ENCODE measurements around the gene PCDHGA8.
A peak's percentile ranks its signal among the peaks of the same experiment; 100 is the strongest.
"Not testable (repeated sequence)": the region's sequence is repeated elsewhere in the genome, so short reads cannot be mapped to it uniquely, and the experiment has no call there.

PCDHGA8 gene

GRCh38 chr5:141413540-141414069, 21.2 kb downstream of the PCDHGA8 start:
- H3K27ac ChIP-seq, result no peak overlapping the region
- peak overlapping the region; percentile 56 for H3K4me3 ChIP-seq
- no peak for TF ChIP-seq CTCF (IDR thresholded peaks at IDR 0.05)
- DNase-seq (ENCODE audit: low spot score), result no peak

GRCh38 chr5:141414548-141415274, 22.3 kb downstream of the PCDHGA8 start:
- not testable (repeated sequence) for DNase-seq (ENCODE audit: low spot score); H3K27ac ChIP-seq
- H3K4me3 ChIP-seq, result peak overlapping the region; percentile 30

GRCh38 chr5:141415275-141415618, 22.8 kb downstream of the PCDHGA8 start:
- H3K27ac ChIP-seq; DNase-seq (ENCODE audit: low spot score): not testable (repeated sequence)
- H3K4me3 ChIP-seq, result peak overlapping the region; percentile 30

GRCh38 chr5:141417494-141418172, 25.2 kb downstream of the PCDHGA8 start, which contains the start of gene PCDHGB7:
Gene PCDHGB7, plus strand, starts transcription at chr5:141417677. Its CDS starts 183 bp downstream, at chr5:141417860.
- peak within 1 kb of the TSS; percentile 70 for H3K4me3 ChIP-seq

GRCh38 chr5:141419074-141419880, 26.8 kb downstream of the PCDHGA8 start:
- DNase-seq (ENCODE audit: low spot score), result no peak
- H3K4me3 ChIP-seq, result peak overlapping the region; percentile 70
- TF ChIP-seq CTCF (IDR thresholded peaks at IDR 0.05), result no peak
- no peak overlapping the region for H3K27ac ChIP-seq

More at GRCh38 chr5:141417494-141418172, 25.2 kb downstream of the PCDHGA8 start, which contains the start of gene PCDHGB7:
- DNase-seq (ENCODE audit: low spot score), result not testable (repeated sequence)
- peak within 1 kb of the TSS in 1 of 2 donors; percentile 47 for H3K27ac ChIP-seq
- peak; percentile 21 for TF ChIP-seq CTCF (IDR thresholded peaks at IDR 0.05)

- no peak for DNase-seq (ENCODE audit: low spot score)
- TF ChIP-seq CTCF (IDR thresholded peaks at IDR 0.05), result no peak
- Histone ChIP-seq H3K27ac (no peak within 1 kb of the TSS), H3K4me3 (peak within 1 kb of the TSS; percentile 70)
Measured at GRCh38 chr5:141420855-141421488, 28.5 kb downstream of the PCDHGA8 start, which contains the start of gene PCDHGA11. Gene PCDHGA11, plus strand, starts transcription at chr5:141421051. Its CDS starts 177 bp downstream, at chr5:141421228.

GRCh38 chr5:141421489-141421855, 29.0 kb downstream of the PCDHGA8 start:
- Histone ChIP-seq H3K27ac (no peak overlapping the region), H3K4me3 (peak overlapping the region; percentile 60)
- DNase-seq (ENCODE audit: low spot score), result no peak

More at GRCh38 chr5:141421489-141421855, 29.0 kb downstream of the PCDHGA8 start:
- no peak for TF ChIP-seq CTCF (IDR thresholded peaks at IDR 0.05)
